Tibial nerve (tissue), 4 donors: ENCODE measurements around the gene CIAO2B. TPM values are rescaled to one million over a fixed set of nuclear protein-coding genes. Genes with fewer than 3 reads are reported as not detected.
"Not testable (repeated sequence)": the region's sequence is repeated elsewhere in the genome, so short reads cannot be mapped to it uniquely, and the experiment has no call there.

ENCODE experiments used
- DNase-seq, 2 donors: peaks; one replicate each; pipeline ENCODE4 v3.0.0-alpha.2; 2019; ENCODE audit warnings: low spot score in 2 of 2
- H3K27ac ChIP-seq, 4 donors: fragments of 200-600 bp; sonication (generic) in 3 of 4; one replicate each; pipeline ENCODE4 v1.5.1; 2017 to 2019; ENCODE audit warnings: mild to moderate bottlenecking in 1 of 4
- H3K27me3 ChIP-seq, 2 donors: fragments of 200-600 bp; sonication (generic) in 1 of 2; one replicate each; pipeline versions ENCODE4 v1.5.1 to v1.6.0; 2017 to 2019
- H3K36me3 ChIP-seq, 3 donors: fragments of 200-600 bp; sonication (generic); one replicate each; pipeline ENCODE4 v1.5.1; 2018 to 2019
- H3K4me1 ChIP-seq, 4 donors: fragments of 200-600 bp; sonication (generic) in 3 of 4; one replicate each; pipeline ENCODE4 v1.5.1; 2017 to 2019
- H3K4me3 ChIP-seq, 4 donors: fragments of 200-600 bp; sonication (generic) in 3 of 4; one replicate each; pipeline ENCODE4 v1.5.1; 2017 to 2019; ENCODE audit warnings: mild to moderate bottlenecking in 1 of 4, moderate library complexity in 1 of 4
- H3K9me3 ChIP-seq, 4 donors: fragments of 200-600 bp; sonication (generic) in 3 of 4; one replicate each; pipeline ENCODE4 v1.5.1; 2017 to 2019
- CTCF ChIP-seq, 5 experiments: fragments of 200-600 bp in 3 of 5; fragments of 450-650 bp in 2 of 5; sonication (generic) in 3 of 5; IDR thresholded peaks; one replicate each; pipeline ENCODE4 v1.5.1; 2016 to 2019; ENCODE audit warnings: antibody characterized with exemption in 5 of 5, mild to moderate bottlenecking in 3 of 5, moderate library complexity in 2 of 5
- EP300 ChIP-seq, 2 donors: sonication (generic); formaldehyde crosslinking; IDR thresholded peaks; one replicate each; pipeline ENCODE4 v1.6.1; 2017; ENCODE audit warnings: antibody characterized with exemption in 2 of 2, mild to moderate bottlenecking in 1 of 2
- POLR2A ChIP-seq, 2 donors: fragments of 450-650 bp; IDR thresholded peaks; one replicate each; pipeline ENCODE4 v1.6.1; 2017; ENCODE audit warnings: antibody characterized with exemption in 2 of 2, mild to moderate bottlenecking in 2 of 2, moderate library complexity in 2 of 2
- WGBS, 2 donors: methylation state at CpG; one replicate each; pipeline ENCODE4 v1.1.5; 2018; 5-methylcytosine and 5-hydroxymethylcytosine counted together
- total RNA-seq, 4 donors: library from RNA; depleted of rRNA; stranded (reverse); fragments of >200 nt; gene quantifications; one replicate each; pipeline ENCODE4 v1.1.0, GENCODE V29; 2016

Gene CIAO2B
- total RNA-seq, 4 donors from 2014 or later = 57.1 to 111 (median 89.9) TPM

- H3K4me3 ChIP-seq = no peak overlapping the region
- DNase-seq = peak; percentile 65 to 82
These were observed 34.1 kb downstream of the CIAO2B start for GRCh38 chr16:66899945-66900710.

GRCh38 chr16:66899310-66899944 is 34.8 kb downstream of the CIAO2B start:
- H3K4me3 ChIP-seq = no peak overlapping the region
- TF ChIP-seq CTCF (IDR thresholded peaks at IDR 0.05) = no peak
- no peak for TF ChIP-seq POLR2A (IDR thresholded peaks at IDR 0.05)
- TF ChIP-seq EP300 (IDR thresholded peaks at IDR 0.05) = peak in 1 of 2 donors; percentile 16
- no peak for DNase-seq
- no peaks in the 10 kb centered on the region for H3K9me3 ChIP-seq
- peak overlapping the region; percentile 62 to 88 (median 82) for H3K27ac ChIP-seq
- peaks cover 0 to 75% (median 29%) of the 10 kb centered on the region in 4 donors for H3K4me1 ChIP-seq
- H3K27me3 ChIP-seq = no peaks in the 10 kb centered on the region
- WGBS, 2 donors = 60 to 65% methylated on average over 6 of the region's 6 CpGs
- no peaks in the 10 kb centered on the region for H3K36me3 ChIP-seq

More at GRCh38 chr16:66899945-66900710, 34.1 kb downstream of the CIAO2B start:
- Histone ChIP-seq H3K27me3 (no peaks in the 10 kb centered on the region), H3K36me3 (no peaks in the 10 kb centered on the region), H3K4me1 (peaks cover 0 to 82% (median 30%) of the 10 kb centered on the region in 4 donors), H3K27ac (peak overlapping the region; percentile 62 to 88 (median 82)), H3K9me3 (no peaks in the 10 kb centered on the region)
- WGBS, 2 donors = 15 to 25% methylated on average over 9 of the region's 9 CpGs
- peak in 1 of 2 donors; percentile 49 for TF ChIP-seq EP300 (IDR thresholded peaks at IDR 0.05)
- TF ChIP-seq CTCF (IDR thresholded peaks at IDR 0.05) = no peak

GRCh38 chr16:66898933-66899309 is 35.3 kb downstream of the CIAO2B start:
- WGBS, 2 donors = 90 to 91% methylated on average over 2 of the region's 2 CpGs
- Histone ChIP-seq H3K4me1 (peaks cover 0 to 70% (median 29%) of the 10 kb centered on the region in 4 donors), H3K27ac (peak overlapping the region; percentile 62 to 88 (median 82)), H3K36me3 (no peaks in the 10 kb centered on the region), H3K4me3 (no peak overlapping the region), H3K27me3 (no peaks in the 10 kb centered on the region), H3K9me3 (no peaks in the 10 kb centered on the region)
- DNase-seq = no peak
- TF ChIP-seq EP300 (IDR thresholded peaks at IDR 0.05) (no peak), CTCF (IDR thresholded peaks at IDR 0.05) (no peak), POLR2A (IDR thresholded peaks at IDR 0.05) (no peak)

- 43 to 46% methylated on average over 3 of the region's 3 CpGs for WGBS, 2 donors
- no peak for DNase-seq
- no peaks in the 10 kb centered on the region for H3K9me3 ChIP-seq
- H3K4me1 ChIP-seq = peaks cover 0 to 63% (median 29%) of the 10 kb centered on the region in 4 donors
- H3K36me3 ChIP-seq = no peaks in the 10 kb centered on the region
- H3K27ac ChIP-seq = peak overlapping the region in 3 of 4 donors; percentile 57 to 85 (median 79)
- TF ChIP-seq CTCF (IDR thresholded peaks at IDR 0.05) = no peak
- no peak for TF ChIP-seq EP300 (IDR thresholded peaks at IDR 0.05)
- no peak for TF ChIP-seq POLR2A (IDR thresholded peaks at IDR 0.05)
- no peak overlapping the region for H3K4me3 ChIP-seq
- H3K27me3 ChIP-seq = no peaks in the 10 kb centered on the region
These were observed 36.0 kb downstream of the CIAO2B start for GRCh38 chr16:66898207-66898606.

DNA sequence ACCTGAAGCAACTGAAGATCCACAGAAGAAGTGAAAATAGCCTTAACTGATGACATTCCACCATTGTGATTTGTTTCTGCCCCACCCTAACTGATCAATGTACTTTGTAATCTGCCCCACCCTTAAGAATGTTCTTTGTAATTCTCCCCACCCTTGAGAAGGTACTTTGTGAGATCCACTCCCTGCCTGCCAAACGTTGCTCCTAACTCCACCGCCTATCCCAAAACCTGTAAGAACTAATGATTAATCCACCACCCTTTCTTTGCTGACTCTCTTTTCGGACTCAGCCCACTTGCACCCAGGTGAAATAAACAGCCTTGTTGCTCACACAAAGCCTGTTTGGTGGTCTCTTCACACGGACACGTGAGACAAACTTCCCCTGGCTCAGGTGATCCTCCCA is 37.5 kb downstream of the CIAO2B start:
- Histone ChIP-seq H3K27ac (peak overlapping the region in 3 of 4 donors; percentile 57 to 62 (median 57)), H3K4me1 (peaks cover 0 to 56% (median 29%) of the 10 kb centered on the region in 4 donors)
- 73% methylated on average over 5 of the region's 5 CpGs for WGBS, 2 donors
- not testable (repeated sequence) for H3K4me3 ChIP-seq, H3K27me3 ChIP-seq, H3K9me3 ChIP-seq, DNase-seq, H3K36me3 ChIP-seq
